AG10803 (cell line): ENCODE measurements around the gene ADPRHL1.
"Not testable (repeated sequence)": the region's sequence is repeated elsewhere in the genome, so short reads cannot be mapped to it uniquely, and the experiment has no call there.

Experiments used
- DNase-seq: peaks from one replicate; pipeline ENCODE4 v3.0.0; 2010; ENCODE audit warnings: low read depth
- H3K4me3 ChIP-seq: 2 replicates; pipeline ENCODE4 v1.5.1; 2011; ENCODE audit warnings: mild to moderate bottlenecking, low read length, control low read depth
- TF ChIP-seq, protein P1 (sequence below): conservative IDR thresholded peaks from 2 replicates; pipeline ENCODE4 v1.5.1; 2011; ENCODE audit warnings: mild to moderate bottlenecking, low read length, control low read depth, inconsistent platforms

ADPRHL1 gene

DNA sequence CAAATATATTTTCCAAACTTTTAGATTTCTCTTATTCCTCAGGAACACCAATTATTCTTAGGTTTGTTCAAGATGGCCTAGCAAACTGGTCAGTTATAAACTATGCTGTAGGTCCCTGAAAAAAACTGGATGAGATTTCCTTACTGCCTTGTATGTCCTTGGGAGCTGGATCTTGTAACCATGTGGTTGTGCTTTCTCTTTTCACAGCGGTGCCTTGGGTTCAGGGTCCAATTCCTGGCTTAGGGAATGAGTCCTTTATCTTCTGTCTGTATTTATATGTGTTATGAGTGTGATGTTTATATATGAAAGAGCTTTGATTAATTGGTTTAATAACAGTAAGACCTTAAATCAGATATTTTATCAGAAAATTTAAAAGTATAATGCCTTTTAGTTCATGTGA lies 65.9 kb downstream of the ADPRHL1 start:
- TF ChIP-seq, protein P1, sequence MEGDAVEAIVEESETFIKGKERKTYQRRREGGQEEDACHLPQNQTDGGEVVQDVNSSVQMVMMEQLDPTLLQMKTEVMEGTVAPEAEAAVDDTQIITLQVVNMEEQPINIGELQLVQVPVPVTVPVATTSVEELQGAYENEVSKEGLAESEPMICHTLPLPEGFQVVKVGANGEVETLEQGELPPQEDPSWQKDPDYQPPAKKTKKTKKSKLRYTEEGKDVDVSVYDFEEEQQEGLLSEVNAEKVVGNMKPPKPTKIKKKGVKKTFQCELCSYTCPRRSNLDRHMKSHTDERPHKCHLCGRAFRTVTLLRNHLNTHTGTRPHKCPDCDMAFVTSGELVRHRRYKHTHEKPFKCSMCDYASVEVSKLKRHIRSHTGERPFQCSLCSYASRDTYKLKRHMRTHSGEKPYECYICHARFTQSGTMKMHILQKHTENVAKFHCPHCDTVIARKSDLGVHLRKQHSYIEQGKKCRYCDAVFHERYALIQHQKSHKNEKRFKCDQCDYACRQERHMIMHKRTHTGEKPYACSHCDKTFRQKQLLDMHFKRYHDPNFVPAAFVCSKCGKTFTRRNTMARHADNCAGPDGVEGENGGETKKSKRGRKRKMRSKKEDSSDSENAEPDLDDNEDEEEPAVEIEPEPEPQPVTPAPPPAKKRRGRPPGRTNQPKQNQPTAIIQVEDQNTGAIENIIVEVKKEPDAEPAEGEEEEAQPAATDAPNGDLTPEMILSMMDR: no peak
- no peak overlapping the region for H3K4me3 ChIP-seq
- DNase-seq: no peak

DNA sequence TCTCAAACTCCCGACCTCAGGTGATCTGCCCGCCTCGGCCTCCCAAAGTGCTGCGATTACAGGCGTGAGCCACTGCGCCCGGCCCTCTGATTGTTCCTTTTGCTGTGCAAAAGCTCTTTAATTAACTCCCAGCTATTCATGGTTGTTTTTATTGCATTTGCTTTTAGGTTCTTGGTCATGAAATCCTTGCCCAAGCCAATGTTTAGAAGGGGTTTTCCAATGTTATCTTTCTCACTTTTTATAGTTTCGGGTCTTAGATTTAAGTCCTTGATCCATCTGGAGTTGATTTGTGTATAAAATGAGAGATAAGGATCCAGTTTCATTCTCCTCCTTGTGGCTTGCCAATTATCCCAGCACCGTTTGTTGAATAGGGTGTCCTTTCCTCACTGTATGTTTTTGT lies 70.2 kb downstream of the ADPRHL1 start:
- DNase-seq: no peak
- no peak overlapping the region for H3K4me3 ChIP-seq
- TF ChIP-seq, protein P1: no peak

DNA sequence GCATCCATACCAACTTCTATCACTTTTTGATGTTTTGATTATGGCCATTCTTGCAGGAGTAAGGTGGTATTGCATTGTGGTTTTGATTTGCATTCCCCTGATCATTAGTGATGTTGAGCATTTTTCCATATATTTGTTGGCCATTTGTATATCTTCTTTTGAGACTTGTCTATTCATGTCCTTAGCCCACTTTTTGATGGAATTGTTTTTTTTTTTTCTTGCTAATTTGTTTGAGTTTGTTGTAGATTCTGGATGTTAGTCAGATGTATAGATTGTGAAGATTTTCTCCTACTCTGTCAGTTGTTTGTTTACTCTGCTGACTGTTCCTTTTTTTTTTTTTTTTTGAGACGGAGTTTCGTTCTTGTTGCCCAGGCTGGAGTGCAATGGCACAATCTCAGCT lies 70.7 kb downstream of the ADPRHL1 start:
- DNase-seq, H3K4me3 ChIP-seq: not testable (repeated sequence)

DNA sequence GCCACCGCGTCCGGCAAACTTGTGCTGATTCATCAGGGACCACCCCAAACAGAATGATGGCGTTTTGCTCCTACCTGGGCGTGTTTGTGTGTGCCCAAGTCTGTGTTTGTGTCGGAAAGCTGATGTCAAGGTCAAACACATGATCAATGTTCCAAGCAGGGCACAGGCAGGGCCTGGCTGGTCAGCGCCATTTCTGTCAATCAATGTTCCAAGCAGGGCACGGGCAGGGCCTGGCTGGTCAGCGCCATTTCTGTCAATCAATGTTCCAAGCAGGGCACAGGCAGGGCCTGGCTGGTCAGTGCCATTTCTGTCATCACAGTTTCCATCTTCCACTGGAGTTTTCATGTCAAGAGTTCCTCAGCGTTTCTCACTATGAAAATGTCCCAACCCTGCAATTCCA lies 74.5 kb downstream of the ADPRHL1 start:
- DNase-seq: no peak
- H3K4me3 ChIP-seq: no peak overlapping the region
- TF ChIP-seq, protein P1: no peak

DNA sequence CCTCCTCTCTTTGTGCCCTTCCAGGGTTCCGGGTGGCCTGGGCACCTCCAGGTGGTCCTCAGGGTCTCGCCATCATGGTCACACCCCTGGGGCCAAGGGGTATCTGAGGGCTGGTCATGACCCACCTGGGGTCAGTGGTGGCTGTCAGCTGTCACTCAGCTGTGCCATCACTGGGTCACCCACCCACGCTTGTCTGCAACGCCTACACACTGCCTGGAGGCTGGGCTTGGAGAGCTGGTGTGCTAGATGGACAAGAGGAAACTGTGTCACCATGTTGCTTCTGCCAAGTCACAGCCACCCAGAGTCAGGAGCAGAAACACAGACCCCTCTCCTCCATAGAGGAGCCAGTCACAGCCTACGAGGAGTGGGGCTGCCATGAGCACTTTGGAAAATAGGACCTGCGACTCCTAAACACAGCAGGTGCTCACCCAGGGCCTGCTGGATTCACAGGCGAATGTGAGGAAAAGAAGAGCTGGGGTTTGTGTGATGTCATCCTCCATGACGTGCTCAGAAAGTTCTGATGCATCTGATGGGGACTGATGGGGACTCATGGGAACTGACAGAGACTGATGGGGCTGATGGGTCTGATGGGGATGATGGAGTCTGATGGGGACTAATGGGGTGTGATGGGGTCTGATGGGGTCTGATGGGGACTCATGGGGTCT lies 78.6 kb downstream of the ADPRHL1 start:
- no peak for DNase-seq
- no peak overlapping the region for H3K4me3 ChIP-seq
- TF ChIP-seq, protein P1: no peak

DNA sequence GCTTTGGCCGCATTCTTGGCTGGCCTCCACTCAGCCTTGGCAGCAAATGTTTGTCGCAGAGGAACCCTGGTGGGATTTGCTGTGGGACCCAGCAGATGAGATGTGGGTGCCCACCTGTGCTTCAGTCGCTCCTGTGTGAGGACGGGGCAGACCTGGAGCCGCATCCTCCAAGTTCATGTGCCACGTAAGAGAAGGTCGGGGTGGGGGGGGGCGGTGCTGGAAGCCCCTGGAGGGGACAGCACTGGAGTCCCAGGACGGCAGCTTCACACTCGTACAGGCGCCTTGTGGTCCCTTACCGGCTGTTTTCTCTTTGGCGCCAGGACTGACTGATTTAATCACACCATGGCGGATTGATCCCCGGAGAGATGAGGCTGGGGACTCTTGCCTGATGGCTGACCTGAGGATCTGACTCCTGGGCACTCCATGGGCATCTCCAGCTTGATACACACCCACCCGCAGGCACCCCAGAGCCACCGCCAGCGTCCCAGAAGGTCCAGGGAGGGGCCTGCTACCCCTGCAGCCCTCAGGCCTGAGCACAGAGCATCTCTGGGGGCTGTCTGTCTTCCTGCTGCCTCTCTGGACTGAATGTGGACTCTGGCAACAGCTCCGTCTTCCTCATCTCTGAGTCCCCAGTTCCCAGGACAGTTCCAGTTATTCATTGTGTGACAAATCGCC lies 79.3 kb downstream of the ADPRHL1 start:
- TF ChIP-seq, protein P1: no peak
- H3K4me3 ChIP-seq: no peak overlapping the region
- DNase-seq: no peak

DNA sequence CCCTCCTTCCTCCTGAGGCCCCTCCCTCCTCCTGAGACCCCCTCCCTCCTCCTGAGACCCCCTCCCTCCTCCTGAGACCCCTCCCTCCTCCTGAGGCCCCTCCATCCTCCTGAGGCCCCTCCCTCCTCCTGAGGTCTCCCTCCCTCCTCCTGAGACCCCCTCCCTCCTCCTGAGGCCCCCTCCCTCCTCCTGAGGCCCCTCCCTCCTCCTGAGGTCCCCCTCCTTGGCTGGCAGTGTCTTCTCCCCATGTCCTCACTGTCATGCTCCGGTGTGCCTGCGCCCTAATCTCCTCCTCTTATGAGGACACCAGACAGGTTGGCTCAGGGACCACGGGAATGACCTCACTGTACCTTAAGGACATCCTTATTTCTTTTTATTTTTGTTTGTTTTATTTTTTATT lies 81.6 kb downstream of the ADPRHL1 start:
- H3K4me3 ChIP-seq, DNase-seq: not testable (repeated sequence)

DNA sequence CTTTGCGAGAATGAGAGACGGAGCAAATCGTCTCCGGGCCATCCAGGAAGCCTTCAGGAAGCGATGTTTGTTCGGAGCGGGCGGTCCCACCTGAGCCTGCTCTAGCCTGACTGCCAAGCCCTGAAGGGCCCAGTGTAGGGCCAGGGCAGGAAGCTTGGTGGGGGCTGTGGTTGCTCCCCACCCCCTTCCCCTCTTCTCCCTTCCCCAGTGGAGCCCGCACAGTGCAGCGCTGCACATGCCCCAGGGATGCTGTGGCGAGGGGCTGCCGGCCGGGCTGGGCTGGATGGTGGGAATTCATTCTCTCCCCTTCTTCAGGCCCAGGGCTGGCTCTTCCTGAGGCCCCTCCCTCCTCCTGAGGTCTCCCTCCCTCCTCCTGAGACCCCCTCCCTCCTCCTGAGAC lies 82.2 kb downstream of the ADPRHL1 start:
- DNase-seq: no peak
- TF ChIP-seq, protein P1: no peak
- H3K4me3 ChIP-seq: no peak overlapping the region
